Spinal cord (tissue), 10 donors: Measurements from ENCODE around the gene RAPH1. TPM values are rescaled to one million over a fixed set of nuclear protein-coding genes. Genes with fewer than 3 reads are reported as not detected.

Experiments used
- DNase-seq, 6 donors: peaks; one replicate each; pipeline versions ENCODE4 v3.0.0 to v3.0.0-alpha.2; 2013 to 2015; ENCODE audit warnings: low spot score in 6 of 6, low read depth in 4 of 6
- H3K27ac ChIP-seq: one replicate; pipeline ENCODE4 v1.5.1; 2013; ENCODE audit warnings: low read depth, low read length, control low read depth
- H3K27me3 ChIP-seq: one replicate; pipeline ENCODE4 v1.6.1; 2013; ENCODE audit warnings: low read length; ENCODE audit not compliant: control insufficient read depth, insufficient read depth
- H3K36me3 ChIP-seq: one replicate; pipeline ENCODE4 v1.6.1; 2013; ENCODE audit warnings: low read length; ENCODE audit not compliant: control insufficient read depth, insufficient read depth
- H3K4me1 ChIP-seq: one replicate; pipeline ENCODE4 v1.6.1; 2013; ENCODE audit warnings: low read length; ENCODE audit not compliant: control insufficient read depth, insufficient read depth
- H3K4me3 ChIP-seq: one replicate; pipeline ENCODE4 v1.5.1; 2013; ENCODE audit warnings: low read depth, low read length, control low read depth
- H3K9me3 ChIP-seq: one replicate; pipeline ENCODE4 v1.6.1; 2013; ENCODE audit warnings: low read length; ENCODE audit not compliant: control insufficient read depth, insufficient read depth
- WGBS: methylation state at CpG from one replicate; pipeline ENCODE4 v1.1.5; 2013; ENCODE audit warnings: missing lambda C conversion rate; ENCODE audit not compliant: insufficient coverage; 5-methylcytosine and 5-hydroxymethylcytosine counted together
- polyA plus RNA-seq, 2 donors: library from polyadenylated mRNA; unstranded; fragments of 120-200 nt; gene quantifications; one replicate each; pipeline ENCODE4 v1.2.1, GENCODE V29; 2013; ENCODE audit not compliant: insufficient read length in 2 of 2
- total RNA-seq, 2 donors: library from RNA; depleted of rRNA in 1 of 2; stranded (reverse); fragments of 120-200 nt in 1 of 2; fragments of >200 nt in 1 of 2; gene quantifications; one replicate each; pipeline versions ENCODE4 v1.2.3 to v1.2.4, GENCODE V29; 2013 to 2014
- donor health status: healthy.

RAPH1 gene
- total and polyA plus RNA-seq, 4 donors, result 23.2 to 73.9 (median 28.0) TPM

GRCh38 chr2:203501873-203502272 lies 33.2 kb downstream of the RAPH1 start:
- no peaks in the 10 kb centered on the region for H3K4me1 ChIP-seq
- H3K4me3 ChIP-seq, result no peak overlapping the region
- no peaks in the 10 kb centered on the region for H3K27me3 ChIP-seq
- peaks cover 2% of the 10 kb centered on the region for H3K9me3 ChIP-seq
- no peak for DNase-seq
- WGBS, result no CpG with 5 or more reads among the region's 1 CpG
- H3K36me3 ChIP-seq, result no peaks in the 10 kb centered on the region
- H3K27ac ChIP-seq, result no peak overlapping the region

GRCh38 chr2:203500951-203501350 lies 34.1 kb downstream of the RAPH1 start:
- no peaks in the 10 kb centered on the region for H3K4me1 ChIP-seq
- H3K27ac ChIP-seq, result no peak overlapping the region
- H3K9me3 ChIP-seq, result peaks cover 2% of the 10 kb centered on the region
- H3K36me3 ChIP-seq, result no peaks in the 10 kb centered on the region
- WGBS, result 80% methylated on average over 1 of the region's 1 CpG
- no peak overlapping the region for H3K4me3 ChIP-seq
- H3K27me3 ChIP-seq, result no peaks in the 10 kb centered on the region
- DNase-seq, result no peak

- no peaks in the 10 kb centered on the region for H3K36me3 ChIP-seq
- no peak for DNase-seq
- 100% methylated on average over 1 of the region's 2 CpGs for WGBS
- H3K27ac ChIP-seq, result no peak overlapping the region
- peaks cover 2% of the 10 kb centered on the region for H3K9me3 ChIP-seq
- no peak overlapping the region for H3K4me3 ChIP-seq
- H3K4me1 ChIP-seq, result no peaks in the 10 kb centered on the region
- no peaks in the 10 kb centered on the region for H3K27me3 ChIP-seq
Observed at GRCh38 chr2:203500297-203500696, 34.8 kb downstream of the RAPH1 start.

GRCh38 chr2:203498161-203498560 lies 36.9 kb downstream of the RAPH1 start:
- WGBS, result 60% methylated on average over 1 of the region's 4 CpGs

GRCh38 chr2:203492965-203493364 lies 42.1 kb downstream of the RAPH1 start:
- 100% methylated on average over 1 of the region's 2 CpGs for WGBS
- H3K9me3 ChIP-seq, result no peaks in the 10 kb centered on the region
- no peaks in the 10 kb centered on the region for H3K27me3 ChIP-seq
- H3K27ac ChIP-seq, result no peak overlapping the region
- no peaks in the 10 kb centered on the region for H3K4me1 ChIP-seq
- no peak overlapping the region for H3K4me3 ChIP-seq
- H3K36me3 ChIP-seq, result peaks cover 13% of the 10 kb centered on the region
- no peak for DNase-seq

More at GRCh38 chr2:203498161-203498560, 36.9 kb downstream of the RAPH1 start:
- no peak for DNase-seq
- H3K36me3 ChIP-seq, result peaks cover 8% of the 10 kb centered on the region
- H3K4me3 ChIP-seq, result no peak overlapping the region
- H3K4me1 ChIP-seq, result no peaks in the 10 kb centered on the region
- no peaks in the 10 kb centered on the region for H3K27me3 ChIP-seq
- no peaks in the 10 kb centered on the region for H3K9me3 ChIP-seq
- no peak overlapping the region for H3K27ac ChIP-seq

GRCh38 chr2:203490391-203490790 lies 44.7 kb downstream of the RAPH1 start:
- no peak overlapping the region for H3K4me3 ChIP-seq
- no peaks in the 10 kb centered on the region for H3K9me3 ChIP-seq
- peaks cover 15% of the 10 kb centered on the region for H3K36me3 ChIP-seq
- no peak overlapping the region for H3K27ac ChIP-seq
- no peaks in the 10 kb centered on the region for H3K27me3 ChIP-seq
- no peak for DNase-seq
- no CpG with 5 or more reads among the region's 3 CpGs for WGBS
- H3K4me1 ChIP-seq, result no peaks in the 10 kb centered on the region

GRCh38 chr2:203489531-203489930 lies 45.6 kb downstream of the RAPH1 start:
- H3K27me3 ChIP-seq, result no peaks in the 10 kb centered on the region
- peaks cover 17% of the 10 kb centered on the region for H3K36me3 ChIP-seq
- no peak for DNase-seq
- no peak overlapping the region for H3K4me3 ChIP-seq
- 90% methylated on average over 3 of the region's 6 CpGs for WGBS
- H3K4me1 ChIP-seq, result no peaks in the 10 kb centered on the region
- no peaks in the 10 kb centered on the region for H3K9me3 ChIP-seq
- H3K27ac ChIP-seq, result no peak overlapping the region

GRCh38 chr2:203484266-203485112 lies 50.6 kb downstream of the RAPH1 start:
- WGBS, result 74% methylated on average over 6 of the region's 8 CpGs
- Histone ChIP-seq H3K4me1 (no peaks in the 10 kb centered on the region), H3K36me3 (peaks cover 10% of the 10 kb centered on the region), H3K27me3 (no peaks in the 10 kb centered on the region), H3K4me3 (no peak overlapping the region), H3K9me3 (no peaks in the 10 kb centered on the region), H3K27ac (no peak overlapping the region)
- peak in 2 of 6 donors; percentile 35 to 43 for DNase-seq

- Histone ChIP-seq H3K27me3 (no peaks in the 10 kb centered on the region), H3K4me1 (no peaks in the 10 kb centered on the region), H3K4me3 (no peak overlapping the region), H3K9me3 (no peaks in the 10 kb centered on the region), H3K27ac (no peak overlapping the region), H3K36me3 (peaks cover 2% of the 10 kb centered on the region)
- no peak for DNase-seq
- WGBS, result no CpG with 5 or more reads among the region's 5 CpGs
Observed at GRCh38 chr2:203480623-203481022, 54.5 kb downstream of the RAPH1 start.

- no peaks in the 10 kb centered on the region for H3K36me3 ChIP-seq
- no peak for DNase-seq
- H3K4me3 ChIP-seq, result no peak overlapping the region
- H3K27me3 ChIP-seq, result no peaks in the 10 kb centered on the region
- 83% methylated on average over 1 of the region's 2 CpGs for WGBS
- no peaks in the 10 kb centered on the region for H3K4me1 ChIP-seq
- no peaks in the 10 kb centered on the region for H3K9me3 ChIP-seq
- H3K27ac ChIP-seq, result no peak overlapping the region
Observed at GRCh38 chr2:203476881-203477280, 58.2 kb downstream of the RAPH1 start.
